Mucosa of rectum (tissue), 2 donors: Measurements from ENCODE around the gene RABL2A.
"Not testable (repeated sequence)": the region's sequence is repeated elsewhere in the genome, so short reads cannot be mapped to it uniquely, and the experiment has no call there.

ENCODE experiments used
- H3K27ac ChIP-seq, 2 donors: one replicate each; pipeline ENCODE4 v1.7.0; 2013; ENCODE audit warnings: inconsistent platforms in 2 of 2, low read depth in 2 of 2, low read length in 2 of 2
- H3K27me3 ChIP-seq, 2 donors: one replicate each; pipeline ENCODE4 v1.7.0; 2013; ENCODE audit warnings: low read length in 2 of 2; ENCODE audit not compliant: control insufficient read depth in 2 of 2, insufficient read depth in 2 of 2
- H3K36me3 ChIP-seq, 2 donors: one replicate each; pipeline ENCODE4 v1.7.0; 2013; ENCODE audit warnings: low read length in 2 of 2; ENCODE audit not compliant: control insufficient read depth in 2 of 2, insufficient read depth in 2 of 2
- H3K4me1 ChIP-seq, 2 donors: one replicate each; pipeline ENCODE4 v1.7.0; 2013; ENCODE audit warnings: low read length in 2 of 2, mild to moderate bottlenecking in 1 of 2; ENCODE audit not compliant: control insufficient read depth in 2 of 2, insufficient read depth in 2 of 2
- H3K4me3 ChIP-seq, 2 donors: one replicate each; pipeline ENCODE4 v1.7.0; 2013; ENCODE audit warnings: low read length in 2 of 2
- H3K9ac ChIP-seq, 2 donors: one replicate each; pipeline ENCODE4 v1.7.0; 2013; ENCODE audit warnings: low read length in 2 of 2, low read depth in 1 of 2, mild to moderate bottlenecking in 1 of 2
- H3K9me3 ChIP-seq, 2 donors: one replicate each; pipeline ENCODE4 v1.7.0; 2013; ENCODE audit warnings: low read length in 2 of 2; ENCODE audit not compliant: control insufficient read depth in 2 of 2
- donor health status: healthy.
- donor health status: Normal muscosa, but diverticular disease.

The RABL2A gene

DNA sequence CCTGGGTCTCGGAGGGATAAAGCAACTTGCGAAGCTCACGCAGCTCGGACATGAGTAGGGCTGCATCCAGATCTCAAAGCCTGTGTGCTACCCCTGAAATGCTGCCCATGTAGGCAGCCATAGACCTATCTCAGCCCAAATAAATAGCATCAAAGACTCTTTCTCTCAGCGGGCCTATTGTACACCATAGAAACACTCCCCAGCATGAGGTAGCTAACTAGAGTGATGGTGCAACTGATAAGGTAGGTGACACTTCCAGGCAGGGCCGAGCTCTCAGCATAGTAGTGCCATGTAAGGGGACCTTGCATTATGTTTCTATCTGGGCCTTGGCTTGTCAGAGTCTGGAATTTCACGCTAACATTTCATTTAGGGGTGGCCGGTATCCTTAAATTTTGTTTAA, 52.4 kb downstream of the RABL2A start:
- no peaks in the 10 kb centered on the region for H3K36me3 ChIP-seq
- H3K9me3 ChIP-seq: no peaks in the 10 kb centered on the region
- H3K9ac ChIP-seq: no peak overlapping the region
- H3K4me1 ChIP-seq: no peaks in the 10 kb centered on the region
- no peak overlapping the region for H3K4me3 ChIP-seq
- no peak overlapping the region for H3K27ac ChIP-seq
- H3K27me3 ChIP-seq: no peaks in the 10 kb centered on the region

GRCh38 chr2:113685471-113685870, 58.4 kb downstream of the RABL2A start:
- Histone ChIP-seq H3K4me3 (no peak overlapping the region), H3K9ac (no peak overlapping the region), H3K4me1 (no peaks in the 10 kb centered on the region), H3K36me3 (no peaks in the 10 kb centered on the region), H3K27ac (no peak overlapping the region), H3K9me3 (no peaks in the 10 kb centered on the region), H3K27me3 (no peaks in the 10 kb centered on the region)

DNA sequence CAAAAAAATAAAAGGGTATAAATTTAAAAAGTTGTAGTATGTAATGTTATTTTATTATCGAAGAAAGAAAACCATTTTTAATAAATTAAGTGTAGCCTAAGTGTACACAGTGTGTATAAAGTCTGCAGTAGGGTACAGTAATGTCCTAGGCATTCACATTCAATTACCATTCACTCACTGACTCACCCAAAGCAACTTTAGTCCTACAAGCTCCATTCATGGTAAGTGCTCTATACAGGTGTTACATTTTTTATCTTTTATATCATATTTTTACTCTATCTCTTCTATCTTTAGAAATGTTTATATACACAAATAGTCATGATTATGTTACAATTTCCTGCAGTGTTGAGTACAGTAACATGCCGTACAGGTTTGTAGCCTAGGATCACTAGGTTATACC, 59.5 kb downstream of the RABL2A start:
- no peaks in the 10 kb centered on the region for H3K27me3 ChIP-seq
- no peaks in the 10 kb centered on the region for H3K9me3 ChIP-seq
- H3K27ac ChIP-seq: no peak overlapping the region
- no peak overlapping the region for H3K9ac ChIP-seq
- H3K4me3 ChIP-seq: no peak overlapping the region
- no peaks in the 10 kb centered on the region for H3K4me1 ChIP-seq
- no peaks in the 10 kb centered on the region for H3K36me3 ChIP-seq

DNA sequence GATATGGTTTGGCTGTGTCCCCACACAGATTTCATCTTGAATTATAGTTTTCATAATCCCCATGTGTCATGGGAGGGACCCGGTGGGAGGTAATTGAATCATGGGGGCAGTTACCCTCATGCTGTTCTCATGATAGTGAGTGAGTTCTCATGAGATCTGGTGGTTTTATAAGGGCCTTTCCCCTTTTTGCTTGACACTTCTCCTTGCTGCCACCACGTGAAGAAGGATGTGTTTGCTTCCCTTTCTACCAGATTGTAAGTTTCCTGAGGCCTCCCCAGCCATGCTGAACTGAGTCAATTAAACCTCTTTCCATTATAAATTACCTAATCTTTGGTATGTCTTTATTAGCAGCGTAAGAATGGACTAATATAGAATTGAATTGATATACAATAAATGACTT, 63.8 kb downstream of the RABL2A start:
- H3K36me3 ChIP-seq, H3K4me1 ChIP-seq, H3K27ac ChIP-seq, H3K9ac ChIP-seq, H3K4me3 ChIP-seq, H3K27me3 ChIP-seq, H3K9me3 ChIP-seq: not testable (repeated sequence)
